ENCODE measurements around the gene CLMP. TPM values are rescaled to one million over a fixed set of nuclear protein-coding genes. Genes with fewer than 3 reads are reported as not detected.

Gene CLMP
- total and polyA plus RNA-seq, 2 donors (not counting 3 experiments of a cell fraction or from before 2014, with no cell fraction given), result 0.03 to 0.18 TPM

DNA sequence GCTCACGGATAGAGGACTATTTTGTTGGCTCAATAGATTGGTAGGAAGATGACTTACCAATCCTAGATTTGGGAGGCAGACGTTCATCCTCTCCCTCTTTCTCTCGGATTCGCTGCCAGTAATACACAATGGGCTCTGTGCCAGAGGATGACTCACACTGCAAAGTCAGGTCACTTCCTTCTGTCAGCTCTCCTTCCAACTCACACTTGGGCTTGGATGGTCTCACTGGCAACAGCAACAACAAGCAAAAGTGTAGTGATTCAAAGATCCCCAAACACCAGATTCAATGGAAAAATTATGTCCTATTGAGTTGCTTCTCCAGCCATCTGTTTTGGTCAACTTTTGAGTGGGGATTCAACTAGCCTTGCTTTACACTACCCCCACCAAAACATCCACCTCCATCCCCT is 111.4 kb downstream of the CLMP start:
- BruUV-seq (replicated peaks), result no TSS peak
- H3K27me3 ChIP-seq (ENCODE audit: control insufficient read depth in 2 of 2, insufficient read depth in 2 of 2, low read length in 2 of 2), result no peaks in the 10 kb centered on the region
- H3K4me1 ChIP-seq (ENCODE audit: control insufficient read depth, extremely low read depth, insufficient read depth, low read length), result peaks cover 15% of the 10 kb centered on the region
- H3K4me2 ChIP-seq (ENCODE audit: insufficient read depth, low read length), result peak overlapping the region; percentile 49
- POLR2A ChIA-PET, result interaction anchor here (0.7 to 2.0 kb wide), 5 partner anchors 8 to 30 kb away, joined by 3 to 11 read pairs (median 3); partner anchors contain the start of gene HSPA8
- H3K4me3 ChIP-seq (replicated peaks in 1 of 3; ENCODE audit: insufficient read depth in 1 of 3, low read depth in 1 of 3, low read length in 3 of 3), result no peak overlapping the region
- no peaks in the 10 kb centered on the region for H3K79me2 ChIP-seq (ENCODE audit: control insufficient read depth, insufficient read depth, low read length)
- peak overlapping the region; percentile 32 for H3K9ac ChIP-seq (replicated peaks; ENCODE audit: extremely low read depth, insufficient read depth, low read length)
- H3K36me3 ChIP-seq (ENCODE audit: control insufficient read depth in 2 of 2, extremely low read depth in 1 of 2, insufficient read depth in 2 of 2, low read length in 2 of 2), result no peaks in the 10 kb centered on the region
- FAIRE-seq, result peak; percentile 98
- H4K20me1 ChIP-seq (replicated peaks; ENCODE audit: control insufficient read depth, extremely low read depth, insufficient read depth, low read length), result no peaks in the 10 kb centered on the region
- TF ChIP-seq FOS (IDR thresholded peaks at IDR 0.05; ENCODE audit: borderline replicate concordance, insufficient read depth, low read length), result peak; percentile 92
- TF ChIP-seq POLR2AphosphoS5 (IDR thresholded peaks at IDR 0.05; ENCODE audit: insufficient read depth, low read depth, low read length), result peak; percentile 57
- peak; percentile 98 for TF ChIP-seq JUN (IDR thresholded peaks at IDR 0.05; ENCODE audit: borderline replicate concordance, insufficient read depth, insufficient read length, low read depth)
- TF ChIP-seq GATA2 (IDR thresholded peaks at IDR 0.05; ENCODE audit: insufficient read depth, insufficient read length, low read depth, low read length), result no peak
- no peak for TF ChIP-seq POLR2A (IDR thresholded peaks at IDR 0.05; ENCODE audit: low read depth, low read length)
- TF ChIP-seq, protein P1, sequence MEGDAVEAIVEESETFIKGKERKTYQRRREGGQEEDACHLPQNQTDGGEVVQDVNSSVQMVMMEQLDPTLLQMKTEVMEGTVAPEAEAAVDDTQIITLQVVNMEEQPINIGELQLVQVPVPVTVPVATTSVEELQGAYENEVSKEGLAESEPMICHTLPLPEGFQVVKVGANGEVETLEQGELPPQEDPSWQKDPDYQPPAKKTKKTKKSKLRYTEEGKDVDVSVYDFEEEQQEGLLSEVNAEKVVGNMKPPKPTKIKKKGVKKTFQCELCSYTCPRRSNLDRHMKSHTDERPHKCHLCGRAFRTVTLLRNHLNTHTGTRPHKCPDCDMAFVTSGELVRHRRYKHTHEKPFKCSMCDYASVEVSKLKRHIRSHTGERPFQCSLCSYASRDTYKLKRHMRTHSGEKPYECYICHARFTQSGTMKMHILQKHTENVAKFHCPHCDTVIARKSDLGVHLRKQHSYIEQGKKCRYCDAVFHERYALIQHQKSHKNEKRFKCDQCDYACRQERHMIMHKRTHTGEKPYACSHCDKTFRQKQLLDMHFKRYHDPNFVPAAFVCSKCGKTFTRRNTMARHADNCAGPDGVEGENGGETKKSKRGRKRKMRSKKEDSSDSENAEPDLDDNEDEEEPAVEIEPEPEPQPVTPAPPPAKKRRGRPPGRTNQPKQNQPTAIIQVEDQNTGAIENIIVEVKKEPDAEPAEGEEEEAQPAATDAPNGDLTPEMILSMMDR (IDR thresholded peaks at IDR 0.05; ENCODE audit: extremely low read depth in 1 of 2, insufficient read depth in 1 of 2, low read depth in 1 of 2, low read length in 2 of 2), result no peak
- intact Hi-C loops (cut with micrococcal nuclease) (loop anchor here (1.0 kb wide), 1 partner anchor 21 kb away; the partner anchor contains the start of gene HSPA8), dilution Hi-C loops (cut with MboI; ENCODE audit: extremely low pct_ligation_motif_present, low sequenced_read_pairs) (no loop called here)
- CTCF ChIA-PET, result interaction anchor here (0.6 to 4.9 kb wide), 8 partner anchors 9 to 497 kb away, joined by 3 to 32 read pairs (median 4); no protein-coding TSS in a partner anchor
- H3K9me3 ChIP-seq (replicated peaks; ENCODE audit: control insufficient read depth, insufficient read depth, low read length), result no peaks in the 10 kb centered on the region
- peak; percentile 96 for DNase-seq (ENCODE audit: low read depth, low spot score)
- H3K27ac ChIP-seq (ENCODE audit: insufficient read depth, low read depth, low read length), result peak overlapping the region; percentile 74
- no peak overlapping the region for H2AFZ ChIP-seq (ENCODE audit: low read depth, low read length)
- no peaks in the 10 kb centered on the region for H3K9me1 ChIP-seq (replicated peaks; ENCODE audit: control insufficient read depth, extremely low read depth, insufficient read depth, low read length)
